HG03103 (cell line): ENCODE data around the gene EFHC1.
A peak's percentile ranks its signal among the peaks of the same experiment; 100 is the strongest.
"Not testable (repeated sequence)": the region's sequence is repeated elsewhere in the genome, so short reads cannot be mapped to it uniquely, and the experiment has no call there.

Source experiments
- ATAC-seq: cut with Tn5 transposase; IDR thresholded peaks from one replicate; pipeline ENCODE4 v1.9.1; 2021; ENCODE audit warnings: low read depth; ENCODE audit not compliant: unreplicated experiment

EFHC1 gene, protein sequence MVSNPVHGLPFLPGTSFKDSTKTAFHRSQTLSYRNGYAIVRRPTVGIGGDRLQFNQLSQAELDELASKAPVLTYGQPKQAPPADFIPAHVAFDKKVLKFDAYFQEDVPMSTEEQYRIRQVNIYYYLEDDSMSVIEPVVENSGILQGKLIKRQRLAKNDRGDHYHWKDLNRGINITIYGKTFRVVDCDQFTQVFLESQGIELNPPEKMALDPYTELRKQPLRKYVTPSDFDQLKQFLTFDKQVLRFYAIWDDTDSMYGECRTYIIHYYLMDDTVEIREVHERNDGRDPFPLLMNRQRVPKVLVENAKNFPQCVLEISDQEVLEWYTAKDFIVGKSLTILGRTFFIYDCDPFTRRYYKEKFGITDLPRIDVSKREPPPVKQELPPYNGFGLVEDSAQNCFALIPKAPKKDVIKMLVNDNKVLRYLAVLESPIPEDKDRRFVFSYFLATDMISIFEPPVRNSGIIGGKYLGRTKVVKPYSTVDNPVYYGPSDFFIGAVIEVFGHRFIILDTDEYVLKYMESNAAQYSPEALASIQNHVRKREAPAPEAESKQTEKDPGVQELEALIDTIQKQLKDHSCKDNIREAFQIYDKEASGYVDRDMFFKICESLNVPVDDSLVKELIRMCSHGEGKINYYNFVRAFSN

DNA sequence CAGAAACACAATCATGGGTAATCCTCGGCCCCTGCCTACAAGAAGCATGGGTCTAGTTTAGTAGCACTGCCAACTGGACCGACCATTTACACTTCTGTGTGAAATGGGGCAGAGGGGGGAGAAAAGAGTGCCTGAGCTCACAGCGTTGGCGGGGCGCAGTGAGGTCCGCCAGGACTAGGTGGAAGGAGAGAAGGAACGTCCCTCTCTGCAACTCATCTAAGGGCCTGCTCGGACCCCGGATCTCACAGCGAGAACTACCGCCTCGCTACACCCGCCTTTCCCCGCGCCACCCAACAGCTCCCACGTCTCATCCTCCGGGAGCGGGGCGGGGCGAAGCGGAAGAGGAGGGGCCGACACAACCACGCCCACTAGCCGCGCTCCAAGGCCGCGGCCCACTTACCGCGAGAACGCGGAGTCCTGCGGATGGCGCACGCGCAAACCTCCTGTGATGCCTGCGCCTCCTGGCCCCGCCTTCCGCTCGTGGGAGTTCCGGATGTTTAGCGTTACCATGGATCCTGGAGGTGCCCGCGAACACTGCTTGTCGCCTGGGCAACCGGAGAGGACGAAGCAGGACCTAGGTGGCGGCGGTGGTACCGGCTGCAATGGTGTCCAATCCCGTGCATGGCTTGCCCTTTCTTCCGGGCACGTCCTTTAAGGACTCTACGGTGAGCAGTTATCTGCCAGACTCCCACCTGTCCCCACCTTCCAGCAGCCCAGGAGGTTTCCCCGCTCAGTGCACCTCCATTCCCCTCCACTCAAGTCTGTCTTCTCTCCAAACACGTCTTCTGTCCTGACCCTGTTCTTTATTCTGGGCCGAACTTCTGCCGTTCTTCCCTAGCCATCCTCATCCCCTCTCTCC, at the start of gene EFHC1:
Gene EFHC1 (plus strand): TSS at position 534 of the 859 bp plus-strand sequence. CDS start 69 bp downstream, at position 603.
- ATAC-seq = peak; percentile 92

DNA sequence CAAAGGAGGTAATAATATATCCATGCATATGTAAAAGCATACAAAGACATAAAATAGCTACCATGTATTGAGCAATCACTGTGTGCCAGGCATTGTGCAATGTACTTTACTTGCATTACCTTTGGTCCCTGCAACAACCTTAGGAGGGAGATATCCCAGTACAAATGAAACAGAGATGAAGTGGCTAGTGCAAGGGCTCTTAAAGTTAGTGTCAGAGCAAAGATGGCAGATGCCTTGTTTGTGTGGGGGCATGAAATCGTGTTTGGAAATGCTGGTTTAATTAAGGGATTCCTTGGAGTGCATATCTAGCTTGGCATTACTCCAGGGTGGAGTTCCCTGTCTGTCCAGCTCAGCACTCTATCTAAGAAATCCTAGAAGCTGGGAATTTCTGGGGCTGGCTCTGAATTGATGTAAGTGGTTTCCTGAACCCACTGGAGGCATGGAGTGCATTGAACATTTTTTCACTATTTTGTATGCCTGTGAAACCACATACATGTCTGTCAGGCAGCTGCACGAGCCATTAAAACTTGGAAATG, 48.4 kb upstream of the EFHC1 start:
- ATAC-seq = no peak

DNA sequence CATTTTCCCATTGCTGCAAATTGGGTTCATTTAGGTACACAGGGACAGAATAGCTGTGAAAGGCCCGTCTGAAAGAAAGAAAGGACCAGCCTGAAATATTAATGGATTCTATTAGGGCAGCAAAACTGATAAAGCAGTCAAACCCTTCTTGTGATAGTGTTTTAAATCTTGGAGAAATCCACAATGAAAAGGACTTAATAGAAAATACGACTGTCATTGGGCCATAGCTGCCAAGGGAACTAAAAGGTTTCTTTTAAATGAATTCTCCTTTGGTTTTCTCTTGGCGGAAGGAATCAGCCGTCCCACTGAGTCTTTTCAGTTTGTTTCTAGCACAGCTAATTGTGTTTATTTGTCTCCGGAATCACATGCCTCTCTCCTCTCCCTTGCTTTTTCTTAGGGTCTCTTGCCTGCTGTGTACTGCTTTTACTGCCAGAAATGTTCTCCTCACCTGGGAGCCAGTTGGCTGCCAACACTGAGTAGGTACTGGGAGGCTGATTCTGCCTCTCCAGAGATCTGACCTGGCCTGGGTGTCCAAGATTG, 46.9 kb upstream of the EFHC1 start:
- ATAC-seq = no peak

DNA sequence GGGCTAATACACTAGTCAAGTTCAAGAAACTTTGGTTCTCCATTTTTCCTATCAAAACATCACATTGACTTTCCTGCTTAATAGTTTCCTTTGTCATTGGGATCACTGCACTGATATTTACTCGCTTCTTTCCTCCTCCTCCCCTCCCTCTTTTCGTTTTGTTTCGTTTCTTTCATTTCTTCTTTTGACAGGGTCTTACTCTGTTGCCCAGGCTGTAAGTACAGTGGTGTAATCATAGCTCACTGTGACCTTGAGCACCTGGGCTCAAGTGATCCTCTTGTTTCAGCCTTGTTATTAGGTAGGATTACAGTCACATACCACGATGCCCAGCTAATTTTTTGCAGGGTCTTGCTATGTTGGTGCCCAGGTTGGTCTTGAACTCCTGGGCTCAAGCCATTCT, 45.9 kb upstream of the EFHC1 start:
- no peak for ATAC-seq

DNA sequence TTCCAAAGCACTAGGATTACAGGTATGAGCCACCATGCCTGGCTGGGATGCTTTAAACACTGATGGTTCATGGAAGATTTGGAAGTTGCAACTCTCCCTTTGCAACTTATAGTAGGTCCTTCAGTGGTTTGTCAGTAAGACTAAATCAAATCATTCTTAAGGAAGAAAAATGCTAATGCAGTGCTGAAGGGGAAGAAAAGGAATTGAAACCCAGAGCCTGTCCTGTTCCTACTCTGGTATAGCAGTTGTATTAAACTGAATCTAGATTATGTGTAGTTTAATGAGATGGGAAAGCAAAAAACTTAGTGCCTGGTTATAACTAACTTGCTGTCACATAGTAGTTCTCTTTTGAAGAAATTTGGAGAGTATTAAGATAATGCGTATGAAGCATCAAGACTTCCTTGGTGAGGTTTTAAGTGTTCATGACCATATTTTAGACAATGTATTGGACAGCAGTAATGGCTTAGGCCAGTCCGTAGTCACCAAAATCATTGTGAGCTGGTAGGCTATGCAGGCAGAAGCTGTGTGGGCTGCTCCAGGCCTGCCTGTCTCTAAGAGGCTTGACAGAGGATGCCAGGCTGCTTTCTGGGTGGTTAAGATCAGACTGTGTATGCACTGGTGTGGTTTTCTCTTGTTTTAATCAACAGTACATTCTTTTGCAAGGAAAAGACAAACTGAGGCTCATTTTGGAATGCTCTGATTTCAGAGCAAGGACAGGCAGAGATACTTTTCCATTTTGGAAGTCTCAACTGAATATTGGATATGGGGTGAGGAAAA, 44.2 kb upstream of the EFHC1 start:
- no peak for ATAC-seq

DNA sequence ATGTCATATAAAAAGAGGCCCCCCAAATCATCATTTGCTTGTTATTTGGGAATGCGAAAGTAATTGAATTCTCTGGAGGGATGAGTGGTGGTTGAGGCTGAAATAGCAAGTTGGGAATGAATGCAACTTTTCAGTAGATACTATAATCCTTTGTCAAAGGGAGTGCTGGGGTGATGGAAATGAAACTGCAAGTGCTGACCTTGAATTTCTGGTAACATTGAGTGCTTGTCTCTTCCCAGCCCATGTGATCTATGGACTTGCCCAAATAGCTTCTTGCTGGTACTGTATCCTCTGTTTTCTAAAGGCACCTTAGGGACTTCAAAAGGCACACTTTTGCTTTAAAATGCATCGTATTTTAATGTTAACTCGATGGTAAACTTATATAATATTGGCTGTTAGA, 43.4 kb upstream of the EFHC1 start:
- no peak for ATAC-seq

DNA sequence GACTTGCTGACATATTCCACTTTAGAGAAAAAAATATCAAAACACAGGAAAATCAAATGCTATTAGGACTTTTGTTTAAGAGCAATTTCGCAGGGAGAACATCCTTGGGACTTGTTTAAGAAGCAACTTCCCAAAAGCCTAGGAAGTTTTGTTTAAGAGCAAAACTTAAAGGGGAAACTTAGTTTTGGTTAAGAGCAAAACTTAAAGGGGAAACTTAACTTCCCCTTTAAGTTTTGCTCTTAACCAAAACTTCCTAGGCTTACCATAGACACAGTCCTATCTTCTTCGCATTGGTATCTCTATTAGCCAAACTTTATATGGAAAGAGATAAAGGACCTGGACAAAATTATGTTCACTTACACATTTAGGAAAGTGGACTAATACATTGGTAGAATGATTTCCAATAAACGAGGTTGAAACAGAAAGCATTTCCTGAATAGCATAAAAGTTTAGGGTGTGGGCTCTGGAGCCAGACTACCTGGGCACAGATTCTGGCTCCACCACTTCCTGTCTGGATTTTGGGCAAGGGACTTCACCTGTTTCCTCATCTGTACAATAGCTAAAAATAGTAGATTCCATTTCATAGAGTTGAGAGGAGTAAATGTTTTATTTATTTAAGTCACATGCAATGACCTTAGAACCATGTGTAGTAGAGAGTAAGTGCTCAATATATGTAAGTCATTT, 42.5 kb upstream of the EFHC1 start:
- ATAC-seq = no peak

DNA sequence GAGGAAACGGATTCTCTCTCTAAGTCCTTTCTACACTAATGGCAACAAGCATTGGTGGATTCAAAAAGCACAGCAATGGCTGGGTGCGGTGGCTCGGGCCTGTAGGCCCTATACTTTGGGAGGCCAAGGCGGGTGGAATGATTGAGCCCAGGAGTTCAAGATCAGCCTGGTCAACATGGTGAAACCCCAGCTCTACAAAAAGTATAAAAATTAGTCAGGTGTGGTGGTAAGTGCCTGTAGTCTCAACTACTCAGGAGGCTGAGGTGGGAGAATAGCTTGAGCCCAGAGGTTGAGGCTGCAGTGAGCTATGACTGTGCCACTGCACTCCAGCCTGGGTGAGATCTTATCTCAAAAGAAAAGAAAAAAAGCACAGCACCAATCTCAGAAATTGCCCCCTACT, 38.9 kb upstream of the EFHC1 start:
- ATAC-seq = no peak

DNA sequence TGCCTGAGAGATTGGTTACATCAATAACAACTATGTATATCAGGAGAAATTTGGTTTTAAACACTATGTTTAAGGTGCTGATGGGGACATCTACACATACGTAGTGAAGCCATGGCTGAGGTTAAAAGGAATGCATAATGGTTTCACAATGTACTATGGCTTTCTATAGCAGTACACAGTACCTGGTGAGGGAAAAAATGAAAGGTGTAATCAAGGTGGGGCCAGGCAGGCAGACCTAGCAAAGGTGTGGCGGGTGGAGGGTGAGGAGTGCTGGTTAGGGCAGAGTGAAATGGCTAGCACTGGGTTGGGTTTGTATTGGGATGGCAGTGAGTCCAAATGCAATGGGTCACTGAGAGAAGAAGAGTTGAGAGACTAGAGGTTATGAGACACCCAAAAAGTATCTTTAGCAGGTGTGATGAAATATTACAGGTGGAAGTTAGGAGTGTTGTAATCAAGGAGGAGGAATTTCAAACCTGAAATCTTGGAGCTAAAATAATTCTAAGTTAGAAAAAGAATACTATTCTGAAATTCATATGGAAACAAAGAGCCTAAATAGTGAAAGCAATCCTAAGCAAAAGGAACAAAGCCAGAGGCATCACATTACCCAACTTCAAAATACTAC, 35.9 kb upstream of the EFHC1 start:
- ATAC-seq = no peak

DNA sequence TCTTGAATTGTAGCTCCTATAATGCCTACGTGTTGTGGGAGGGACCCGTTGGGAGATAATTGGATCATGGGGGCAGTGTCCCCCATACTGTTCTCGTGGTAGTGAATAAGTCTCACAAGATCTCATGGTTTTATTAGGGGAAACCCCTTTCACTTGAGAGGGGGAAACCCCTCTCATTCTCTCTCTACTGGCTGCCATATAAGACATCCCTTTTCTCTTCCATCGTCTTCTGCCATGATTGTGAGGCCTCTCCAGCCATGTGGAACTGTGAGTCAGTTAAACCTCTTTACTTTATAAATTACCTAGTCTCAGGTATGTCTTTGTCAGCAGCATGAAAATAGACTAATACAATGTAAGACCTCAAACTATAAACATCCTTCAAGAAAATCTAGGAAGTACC, 35.1 kb upstream of the EFHC1 start:
- no peak for ATAC-seq

DNA sequence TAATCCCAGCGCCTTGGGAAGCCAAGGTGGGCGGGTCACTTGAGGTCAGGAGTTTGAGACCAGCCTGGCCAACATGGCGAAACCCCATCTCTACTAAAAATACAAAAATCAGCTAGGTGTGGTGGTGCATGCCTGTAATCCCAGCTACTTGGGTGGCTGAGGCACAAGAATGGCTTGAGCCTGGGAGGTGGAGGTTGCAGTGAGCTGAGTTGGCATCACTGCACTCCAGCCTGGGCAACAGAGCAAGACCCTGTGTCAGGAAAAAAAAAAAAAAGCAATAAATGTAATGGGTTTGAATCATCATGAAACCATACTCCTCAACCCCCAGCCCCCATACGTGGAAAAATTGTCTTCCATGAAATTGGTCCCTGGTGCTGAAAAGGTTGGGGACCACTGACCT, 32.0 kb upstream of the EFHC1 start:
- ATAC-seq = not testable (repeated sequence)

DNA sequence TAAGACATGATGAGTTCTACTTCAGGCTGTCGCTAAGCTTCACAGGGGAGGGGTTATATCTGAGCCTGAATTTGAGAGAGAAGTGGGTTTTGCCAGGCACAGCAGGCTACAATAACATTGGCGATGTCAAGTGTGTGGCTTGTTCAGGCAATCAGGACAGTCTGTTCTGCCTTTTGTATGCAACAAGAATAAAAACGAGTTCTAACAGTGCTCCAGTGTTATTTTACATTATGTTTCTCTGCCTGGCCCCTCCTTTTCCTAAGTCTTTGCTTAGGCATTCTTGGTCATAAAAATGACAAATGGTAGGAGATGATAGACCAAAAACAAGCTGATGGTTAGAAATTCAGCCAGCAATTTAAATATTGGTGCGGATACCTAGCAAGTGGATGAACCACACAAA, 31.4 kb upstream of the EFHC1 start:
- ATAC-seq = no peak

DNA sequence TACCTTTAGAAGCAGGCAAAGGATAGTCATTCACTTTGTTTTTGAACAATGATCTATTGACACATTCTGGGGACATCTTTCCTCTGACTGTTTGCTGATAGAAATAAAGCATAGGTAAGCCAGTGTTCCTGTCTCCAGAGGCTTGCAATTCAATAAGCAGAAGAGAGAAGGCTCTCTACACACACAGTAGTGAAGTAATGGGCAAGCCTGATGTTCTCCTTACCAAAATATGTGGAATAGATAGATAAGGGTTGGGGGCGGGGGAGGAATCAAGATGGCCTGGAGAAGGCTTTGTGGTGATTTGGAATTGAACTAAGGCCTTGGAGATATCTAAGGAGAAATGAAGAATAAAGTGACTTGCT, 30.9 kb upstream of the EFHC1 start:
- ATAC-seq = no peak

DNA sequence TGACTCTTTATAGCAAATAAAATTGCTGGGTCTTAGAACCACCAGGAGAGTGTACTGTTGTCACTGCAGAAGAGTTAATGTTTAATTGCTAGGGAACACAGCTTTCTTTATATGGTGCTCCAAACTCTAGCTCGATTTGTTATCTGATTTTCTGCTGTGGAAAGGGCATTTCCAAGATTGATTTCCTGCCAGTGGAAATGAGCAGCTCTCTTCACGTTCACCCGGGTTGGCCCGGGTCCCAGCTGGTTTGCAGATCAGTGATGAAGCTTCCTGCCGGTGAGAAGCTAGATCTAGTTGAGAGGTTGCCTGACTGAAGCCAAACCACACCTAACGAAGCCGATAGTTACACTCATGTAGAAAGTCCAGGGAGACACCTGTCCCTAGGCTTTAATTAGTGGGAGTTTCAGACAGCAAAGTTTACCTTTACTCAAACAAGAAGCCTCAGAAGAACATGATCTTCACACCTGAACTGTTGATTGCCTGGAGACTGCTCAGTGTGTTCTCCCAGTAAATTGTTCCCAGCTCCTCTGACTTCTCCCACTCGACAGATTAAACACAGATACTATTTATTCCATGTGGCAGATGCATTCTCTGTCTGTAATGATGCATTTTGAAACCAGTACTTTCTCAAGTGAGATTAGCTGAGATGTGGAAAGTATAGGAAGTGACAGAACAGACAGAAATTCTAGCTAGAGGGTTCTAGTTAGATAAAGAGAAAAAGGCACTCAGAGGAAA, 30.3 kb upstream of the EFHC1 start:
- ATAC-seq = peak; percentile 69

DNA sequence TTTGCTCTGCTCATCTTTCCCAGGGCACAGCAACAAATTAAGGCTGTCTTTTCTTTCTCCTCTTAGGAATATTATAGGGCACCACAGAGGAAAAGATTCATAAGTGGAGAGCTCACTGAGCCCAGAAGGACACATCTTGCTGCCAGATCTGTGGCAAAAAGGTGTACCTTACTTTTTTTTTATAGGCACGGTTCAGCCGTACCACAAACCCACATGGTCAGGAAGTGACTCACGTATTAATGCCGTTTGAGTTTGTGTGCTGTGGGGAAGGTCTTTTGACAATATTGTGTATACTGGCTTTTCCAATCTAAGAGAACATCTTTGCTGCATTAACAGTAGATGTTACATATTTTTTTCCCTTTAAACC, 29.8 kb upstream of the EFHC1 start:
- ATAC-seq = peak; percentile 53

DNA sequence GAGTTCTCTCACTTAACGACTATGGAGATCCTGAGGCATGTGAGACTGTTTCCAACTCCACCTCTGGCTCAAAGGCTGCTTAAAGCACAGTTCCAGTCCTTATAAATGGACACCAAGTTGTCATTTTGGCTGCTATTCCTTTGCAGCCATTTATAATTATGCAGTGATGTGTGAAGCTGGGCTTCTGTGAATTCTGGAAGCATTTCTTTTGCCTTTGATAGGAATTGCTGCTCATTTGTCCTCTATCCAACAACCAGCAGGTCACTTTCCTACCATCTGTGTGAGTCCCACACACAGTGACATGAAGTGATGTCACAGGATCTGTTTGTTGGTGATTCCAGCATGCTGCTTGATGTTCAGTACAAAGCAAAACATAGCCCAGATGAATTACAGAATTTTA, 28.5 kb upstream of the EFHC1 start:
- ATAC-seq = no peak

DNA sequence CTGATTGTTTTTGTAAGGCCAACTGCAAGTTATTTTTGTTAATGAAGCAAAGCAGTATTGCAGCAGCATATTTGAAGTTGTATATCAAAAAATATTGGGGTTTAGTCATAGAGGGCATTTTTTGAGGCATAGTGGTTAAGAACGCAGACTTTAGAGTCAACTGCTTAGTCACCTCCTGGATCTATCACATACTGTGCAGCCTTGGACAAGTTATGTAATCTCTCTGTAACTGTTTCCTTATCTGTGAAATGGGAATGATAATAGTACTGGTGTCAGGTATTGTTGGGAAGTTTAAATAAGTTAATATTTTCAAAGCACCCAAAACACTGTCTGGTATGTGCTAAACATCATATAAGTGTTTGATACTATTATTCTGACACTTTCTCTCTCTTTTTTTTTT, 27.2 kb upstream of the EFHC1 start:
- ATAC-seq = no peak

DNA sequence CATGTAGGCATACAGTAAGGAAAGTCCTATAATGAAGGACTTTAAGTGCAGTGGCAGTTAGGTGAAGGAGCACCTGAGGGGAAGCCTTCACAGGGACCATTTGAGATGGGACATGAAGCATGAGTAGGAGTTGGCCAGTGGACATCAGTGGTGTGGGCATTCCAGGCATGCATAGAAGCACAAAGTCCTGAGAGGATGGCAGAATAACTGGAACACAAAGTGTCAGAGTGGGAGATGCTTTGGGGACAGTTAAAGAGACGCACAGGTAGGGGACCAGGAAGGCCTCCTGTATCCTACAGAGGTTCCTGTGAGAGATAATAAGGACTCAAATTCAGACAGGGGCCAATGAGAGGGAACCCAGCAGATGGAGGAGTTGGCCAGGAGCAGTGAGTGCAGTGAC, 26.4 kb upstream of the EFHC1 start:
- no peak for ATAC-seq
